Measurements from ENCODE around the gene MBTPS2.
"Not testable (repeated sequence)": the region's sequence is repeated elsewhere in the genome, so short reads cannot be mapped to it uniquely, and the experiment has no call there.

The MBTPS2 gene

GRCh38 chrX:21839334-21840192 is at the start of gene MBTPS2:
MBTPS2 (plus strand) TSS chrX:21839617; CDS start chrX:21839735, 118 bp downstream.
- DNase-seq (ENCODE audit: low read depth in 1 of 2, low spot score in 1 of 2): peak; percentile 57 to 63

DNA sequence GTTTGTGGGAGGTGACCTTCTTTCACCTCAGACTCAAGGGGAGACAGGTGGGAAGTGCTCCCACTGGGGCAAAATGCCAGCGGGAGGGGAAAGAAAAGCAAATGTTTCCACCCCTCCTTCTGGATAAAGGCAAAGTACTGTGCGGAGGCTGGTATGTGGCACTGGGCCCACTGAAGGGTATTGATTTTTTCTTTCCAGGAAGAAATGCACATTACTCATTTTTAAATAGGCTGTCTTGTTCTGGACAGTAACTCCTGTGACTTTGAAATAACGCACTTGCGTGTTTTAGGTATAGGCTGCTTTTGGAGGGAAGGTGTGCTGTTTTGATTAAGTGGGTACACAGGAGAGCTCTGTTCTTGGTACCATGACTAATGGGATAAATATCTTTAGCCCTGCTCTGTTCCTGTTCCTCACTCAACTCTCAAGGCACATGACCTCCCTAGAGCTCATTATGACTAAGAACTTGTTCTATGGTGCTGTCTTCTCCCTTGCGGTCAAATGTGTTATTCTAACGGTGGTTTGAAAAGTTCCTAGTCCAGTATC is 40.7 kb upstream of the MBTPS2 start:
- DNase-seq (ENCODE audit: low read depth in 1 of 2, low spot score in 1 of 2): no peak

GRCh38 chrX:21799767-21800166 is 39.6 kb upstream of the MBTPS2 start:
- no peak for DNase-seq (ENCODE audit: low read depth in 1 of 2, low spot score in 1 of 2)

GRCh38 chrX:21800344-21800770 is 39.1 kb upstream of the MBTPS2 start:
- no peak for DNase-seq (ENCODE audit: low read depth in 1 of 2, low spot score in 1 of 2)

GRCh38 chrX:21802054-21802670 is 37.3 kb upstream of the MBTPS2 start:
- DNase-seq (ENCODE audit: low read depth in 1 of 2, low spot score in 1 of 2): no peak

- no peak for DNase-seq (ENCODE audit: low read depth in 1 of 2, low spot score in 1 of 2)
Measured at GRCh38 chrX:21802839-21803238, 36.6 kb upstream of the MBTPS2 start.

GRCh38 chrX:21806691-21807090 is 32.7 kb upstream of the MBTPS2 start:
- DNase-seq (ENCODE audit: low read depth in 1 of 2, low spot score in 1 of 2): no peak

GRCh38 chrX:21811832-21812231 is 27.6 kb upstream of the MBTPS2 start:
- no peak for DNase-seq (ENCODE audit: low read depth in 1 of 2, low spot score in 1 of 2)

DNA sequence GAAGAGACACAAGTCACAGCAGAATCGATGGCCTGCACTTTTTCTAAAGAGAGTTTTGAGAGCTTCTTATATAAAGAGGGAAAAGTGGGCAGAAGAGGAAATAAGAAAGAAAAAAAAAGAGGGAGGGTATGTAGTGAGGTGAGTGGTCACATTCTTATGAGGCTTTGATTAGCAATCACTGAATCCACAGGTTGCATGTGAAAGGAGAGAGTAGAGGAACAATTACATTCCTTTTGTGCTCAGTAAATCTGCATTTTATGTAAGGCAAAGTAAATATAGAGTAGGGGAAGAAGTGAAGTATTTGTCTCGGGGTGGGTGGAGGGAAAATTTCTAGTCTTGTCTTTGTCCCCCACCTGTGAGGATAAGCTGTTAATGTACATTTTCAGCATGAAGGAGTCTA is 26.8 kb upstream of the MBTPS2 start:
- DNase-seq (ENCODE audit: low read depth in 1 of 2, low spot score in 1 of 2): no peak

DNA sequence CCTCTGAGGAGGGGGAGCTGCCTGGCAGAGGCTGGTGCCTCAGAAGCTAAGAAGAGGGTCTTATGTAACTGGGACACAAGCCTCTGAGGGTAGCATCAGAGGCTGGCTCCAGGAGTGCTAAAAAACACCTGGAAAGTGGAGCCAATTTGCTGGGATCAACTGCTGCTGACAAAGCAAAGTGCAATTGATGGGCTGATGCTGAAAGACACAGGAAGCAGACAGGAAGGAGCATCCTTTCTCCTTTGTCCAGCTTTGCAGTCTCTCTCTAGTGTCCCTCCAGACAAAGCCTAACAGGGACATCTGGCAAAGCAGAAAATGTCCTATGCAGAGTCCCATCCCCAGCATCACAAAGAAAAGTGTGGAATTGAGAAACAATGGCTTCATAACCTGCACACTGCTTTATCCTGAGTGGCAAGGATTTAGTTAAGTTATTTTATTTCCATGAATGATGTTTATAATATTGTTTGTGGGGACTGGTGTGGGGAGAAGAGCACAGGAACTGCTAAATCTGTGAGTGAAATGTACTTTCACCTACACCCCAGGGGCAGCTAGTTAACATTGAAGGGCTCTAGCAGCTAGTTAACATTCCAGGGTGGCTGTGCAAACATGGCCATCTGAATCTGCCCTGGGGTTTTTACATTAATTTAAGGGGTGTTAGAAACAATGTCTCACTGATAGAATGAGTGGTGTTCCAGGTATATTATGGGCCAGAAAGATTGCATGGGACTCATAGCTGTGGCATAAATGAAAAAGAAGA is 25.6 kb upstream of the MBTPS2 start:
- DNase-seq (ENCODE audit: low read depth in 1 of 2, low spot score in 1 of 2): no peak

DNA sequence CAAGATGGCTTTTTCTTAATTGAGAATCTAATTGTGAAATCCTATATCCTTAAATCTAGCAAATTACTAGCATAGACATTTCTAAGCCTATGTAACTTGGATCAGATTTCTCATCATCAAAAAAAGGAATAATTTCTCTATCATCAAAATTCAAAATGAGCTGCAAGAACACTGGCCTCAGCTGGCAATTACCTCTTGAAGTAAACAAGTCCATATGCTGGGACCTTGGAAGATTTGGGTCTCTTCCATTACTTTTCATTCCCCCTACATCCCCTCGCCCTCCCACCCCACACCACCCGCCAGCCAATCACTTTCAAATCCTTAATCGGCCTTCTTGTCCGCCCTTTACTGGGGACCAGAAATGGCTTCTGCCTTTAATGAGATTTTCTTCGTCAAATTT is 23.3 kb upstream of the MBTPS2 start:
- no peak for DNase-seq (ENCODE audit: low read depth in 1 of 2, low spot score in 1 of 2)

DNA sequence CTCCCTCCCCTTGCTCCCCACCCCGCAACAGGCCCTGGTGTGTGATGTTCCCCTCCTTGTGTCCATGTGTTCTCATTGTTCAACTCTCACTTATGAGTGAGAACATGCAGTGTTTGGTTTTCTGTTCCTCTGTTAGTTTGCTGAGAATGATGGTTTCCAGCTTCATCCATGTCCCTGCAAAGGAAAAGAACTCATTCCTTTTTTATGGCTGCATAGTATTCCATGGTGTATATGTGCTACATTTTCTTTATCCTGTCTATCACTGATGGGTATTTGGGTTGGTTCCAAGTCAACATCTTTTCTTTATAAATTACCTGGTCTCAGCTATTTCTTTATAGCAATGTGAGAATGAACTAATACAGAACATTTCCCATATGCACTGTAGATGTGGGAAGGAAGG is 19.2 kb upstream of the MBTPS2 start:
- not testable (repeated sequence) for DNase-seq (ENCODE audit: low read depth in 1 of 2, low spot score in 1 of 2)

- DNase-seq (ENCODE audit: low read depth in 1 of 2, low spot score in 1 of 2): no peak
Measured at GRCh38 chrX:21821875-21822274, 17.5 kb upstream of the MBTPS2 start.

GRCh38 chrX:21831496-21831895 is 7.9 kb upstream of the MBTPS2 start:
- no peak for DNase-seq (ENCODE audit: low read depth in 1 of 2, low spot score in 1 of 2)

GRCh38 chrX:21837056-21837455 is 2.4 kb upstream of the MBTPS2 start:
- DNase-seq (ENCODE audit: low read depth in 1 of 2, low spot score in 1 of 2): no peak

GRCh38 chrX:21838937-21839333 is 482 bp upstream of the MBTPS2 start:
- no peak for DNase-seq (ENCODE audit: low read depth in 1 of 2, low spot score in 1 of 2)

- no peak for DNase-seq (ENCODE audit: low read depth in 1 of 2, low spot score in 1 of 2)
Measured at GRCh38 chrX:21840193-21840545, 752 bp downstream of the MBTPS2 start.

DNA sequence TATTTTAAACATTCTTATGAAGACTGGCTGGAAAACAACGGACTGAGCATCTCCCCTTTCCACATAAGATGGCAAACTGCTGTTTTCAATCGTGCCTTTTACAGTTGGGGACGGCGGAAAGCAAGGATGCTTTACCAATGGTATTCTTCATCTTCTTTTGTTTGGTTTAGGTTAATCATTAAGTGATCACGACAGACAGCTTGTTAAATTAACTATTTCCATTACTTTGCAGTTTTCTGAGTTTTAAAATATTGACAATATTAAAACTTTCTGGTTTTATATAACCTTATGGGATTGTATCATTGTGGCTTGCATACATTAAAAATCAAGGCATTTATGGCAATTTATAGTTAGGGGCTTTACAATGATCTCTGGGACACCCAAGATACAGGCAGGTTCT is 3.8 kb downstream of the MBTPS2 start:
- DNase-seq (ENCODE audit: low read depth in 1 of 2, low spot score in 1 of 2): no peak

DNA sequence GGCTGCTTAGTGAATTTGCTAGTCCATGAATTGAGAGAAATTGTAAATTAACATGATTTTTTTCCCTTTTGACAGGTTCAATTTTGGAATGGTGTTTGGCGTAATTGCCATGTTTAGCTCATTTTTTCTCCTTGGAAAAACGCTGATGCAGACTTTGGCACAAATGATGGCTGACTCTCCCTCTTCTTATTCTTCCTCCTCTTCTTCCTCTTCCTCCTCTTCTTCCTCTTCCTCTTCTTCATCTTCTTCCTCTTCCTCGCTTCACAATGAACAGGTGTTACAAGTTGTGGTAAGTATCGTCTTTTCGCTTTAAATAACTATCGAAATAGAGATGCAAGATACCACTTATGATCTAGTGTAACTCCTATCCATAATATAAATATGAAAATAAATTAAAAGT is 5.7 kb downstream of the MBTPS2 start:
- no peak for DNase-seq (ENCODE audit: low read depth in 1 of 2, low spot score in 1 of 2)

DNA sequence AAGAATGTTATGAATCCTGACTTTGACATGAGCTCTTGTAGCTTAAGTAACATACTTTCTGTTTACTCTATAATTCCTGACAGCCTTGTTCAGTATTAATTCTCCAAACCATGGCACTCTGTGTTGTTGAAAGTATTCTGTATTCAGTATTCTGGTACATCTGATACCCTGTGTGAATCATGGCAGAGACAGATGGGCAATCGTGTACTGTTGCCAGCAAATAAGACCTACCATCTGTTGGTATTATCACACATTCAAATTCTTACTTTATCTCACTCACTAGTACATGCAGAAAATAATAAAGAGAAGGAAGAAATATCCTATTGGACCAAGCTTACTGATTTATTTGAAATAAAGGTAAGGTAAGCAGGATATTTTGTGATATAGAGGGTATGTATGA is 7.9 kb downstream of the MBTPS2 start:
- DNase-seq (ENCODE audit: low read depth in 1 of 2, low spot score in 1 of 2): no peak

- no peak for DNase-seq (ENCODE audit: low read depth in 1 of 2, low spot score in 1 of 2)
Measured at GRCh38 chrX:21853578-21853977, 14.2 kb downstream of the MBTPS2 start.

- no peak for DNase-seq (ENCODE audit: low read depth in 1 of 2, low spot score in 1 of 2)
Measured at GRCh38 chrX:21855937-21856415, 16.6 kb downstream of the MBTPS2 start, which contains the start of gene YY2. YY2 (plus strand) TSS chrX:21855987; CDS start chrX:21856485, 498 bp downstream.
